DND-41 (cell line): ENCODE measurements around the gene NR1I2.

Experiments
- ATAC-seq: fragments of 200-7000 bp; cut with Tn5 transposase; 3 replicates; pipeline ENCODE4 v1.9.1; 2021; ENCODE audit warnings: low read depth; ENCODE audit not compliant: insufficient read depth
- DNase-seq: peaks from one replicate; pipeline ENCODE4 v3.0.0-alpha.2; 2020
- H2AFZ ChIP-seq: 2 replicates; pipeline ENCODE4 v1.6.0; 2012; ENCODE audit warnings: low read depth, low read length
- H3K27ac ChIP-seq: 2 replicates; pipeline ENCODE4 v1.5.1; 2012; ENCODE audit warnings: low read length, inconsistent platforms
- H3K27me3 ChIP-seq: fragments of 200-600 bp; sonication (generic); 2 replicates; pipeline ENCODE4 v1.6.0; 2012; ENCODE audit warnings: low read length, mild to moderate bottlenecking, inconsistent platforms; ENCODE audit not compliant: insufficient read depth, poor library complexity
- H3K36me3 ChIP-seq: 2 replicates; pipeline ENCODE4 v1.5.1; 2012; ENCODE audit warnings: low read length, inconsistent platforms; ENCODE audit not compliant: insufficient read depth
- H3K4me1 ChIP-seq: 2 replicates; pipeline ENCODE4 v1.5.1; 2012; ENCODE audit warnings: mild to moderate bottlenecking, low read length; ENCODE audit not compliant: insufficient read depth
- H3K4me2 ChIP-seq: 2 replicates; pipeline ENCODE4 v1.6.0; 2012; ENCODE audit warnings: mild to moderate bottlenecking, moderate library complexity, low read length, inconsistent platforms; ENCODE audit not compliant: insufficient read depth
- H3K4me3 ChIP-seq, 2 experiments: fragments of 200-600 bp in 1 of 2; shearing (Covaris generic) in 1 of 2; 2 replicates each; pipeline ENCODE4 v1.5.1; 2012 to 2016; ENCODE audit warnings: inconsistent platforms in 2 of 2, low read length in 2 of 2, mild to moderate bottlenecking in 2 of 2, low read depth in 1 of 2, moderate library complexity in 1 of 2
- H3K79me2 ChIP-seq: 2 replicates; pipeline ENCODE4 v1.6.0; 2012; ENCODE audit warnings: low read length, inconsistent platforms; ENCODE audit not compliant: insufficient read depth
- H3K9ac ChIP-seq: 2 replicates; pipeline ENCODE4 v1.6.0; 2012; ENCODE audit warnings: low read depth, mild to moderate bottlenecking, inconsistent platforms, low read length, moderate library complexity
- H3K9me3 ChIP-seq: 2 replicates; pipeline ENCODE4 v1.5.1; 2012; ENCODE audit warnings: low read length, moderate library complexity, mild to moderate bottlenecking, inconsistent platforms; ENCODE audit not compliant: insufficient read depth, severe bottlenecking
- H4K20me1 ChIP-seq: 2 replicates; pipeline ENCODE4 v1.6.0; 2012; ENCODE audit warnings: low read length; ENCODE audit not compliant: insufficient read depth
- CTCF ChIP-seq: IDR thresholded peaks from 2 replicates; pipeline ENCODE4 v1.5.1; 2012; ENCODE audit warnings: borderline replicate concordance, low read length, moderate library complexity, mild to moderate bottlenecking; ENCODE audit not compliant: poor library complexity, severe bottlenecking; ENCODE audit errors: extremely low read depth
- EZH2 ChIP-seq: IDR thresholded peaks from 3 replicates; pipeline ENCODE4 v1.6.1; 2012; ENCODE audit warnings: borderline replicate concordance, low read depth, mild to moderate bottlenecking, moderate library complexity, low read length, inconsistent platforms; ENCODE audit not compliant: severe bottlenecking

NR1I2 gene

GRCh38 chr3:119767936-119768601, 13.8 kb upstream of the NR1I2 start:
- TF ChIP-seq EZH2, result no peak
- TF ChIP-seq CTCF, result no peak
- H4K20me1 ChIP-seq, result no peaks in the 10 kb centered on the region
- no peak overlapping the region for H2AFZ ChIP-seq
- H3K9ac ChIP-seq, result no peak overlapping the region
- H3K4me1 ChIP-seq, result no peaks in the 10 kb centered on the region
- H3K4me2 ChIP-seq, result no peak overlapping the region
- H3K36me3 ChIP-seq, result no peaks in the 10 kb centered on the region
- no peak for ATAC-seq
- no peak overlapping the region for H3K4me3 ChIP-seq
- no peaks in the 10 kb centered on the region for H3K9me3 ChIP-seq
- H3K79me2 ChIP-seq, result no peaks in the 10 kb centered on the region
- no peak overlapping the region for H3K27ac ChIP-seq
- peaks cover 10% of the 10 kb centered on the region for H3K27me3 ChIP-seq
- no peak for DNase-seq

DNA sequence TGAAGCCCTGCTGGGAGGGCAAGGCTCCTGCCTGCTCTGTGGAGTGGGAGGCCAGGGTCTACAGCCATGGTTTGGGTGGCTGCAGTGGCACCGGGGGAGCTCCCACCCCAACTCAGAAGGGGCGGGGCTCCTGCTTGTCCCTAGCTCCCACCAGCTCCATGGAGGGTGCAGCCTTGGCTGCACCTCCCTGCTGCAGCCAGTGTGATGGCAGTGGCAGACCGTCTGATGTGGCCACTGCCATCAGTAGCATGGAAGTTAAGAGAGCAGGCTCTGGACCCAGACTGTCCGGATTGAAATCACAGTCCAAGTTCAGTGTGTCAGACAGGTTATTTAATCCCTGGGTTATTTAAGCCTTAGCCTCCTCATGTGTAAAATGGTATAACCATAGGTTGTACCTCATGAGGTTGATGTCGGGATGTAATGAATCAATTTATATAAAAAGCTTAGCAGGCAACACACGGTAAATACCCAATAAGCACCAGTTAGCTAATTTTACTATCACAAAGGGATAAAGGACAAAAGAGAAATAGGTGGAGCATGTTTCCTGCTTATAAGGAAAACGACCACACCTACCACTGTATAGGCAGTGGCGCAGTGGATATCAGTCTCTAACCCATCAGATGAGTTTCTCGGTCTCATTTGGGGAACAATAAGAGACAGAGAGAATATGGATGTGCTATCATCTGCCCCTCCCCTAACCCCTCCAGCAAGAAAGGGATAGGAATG, 13.1 kb upstream of the NR1I2 start:
- Histone ChIP-seq H3K4me2 (no peak overlapping the region), H3K36me3 (no peaks in the 10 kb centered on the region), H3K27ac (no peak overlapping the region), H3K4me1 (no peaks in the 10 kb centered on the region), H3K9ac (no peak overlapping the region), H3K4me3 (no peak overlapping the region), H2AFZ (no peak overlapping the region), H3K27me3 (peaks cover 10% of the 10 kb centered on the region), H3K79me2 (no peaks in the 10 kb centered on the region), H4K20me1 (no peaks in the 10 kb centered on the region), H3K9me3 (no peaks in the 10 kb centered on the region)
- DNase-seq, result no peak
- no peak for ATAC-seq
- no peak for TF ChIP-seq EZH2
- TF ChIP-seq CTCF, result no peak

DNA sequence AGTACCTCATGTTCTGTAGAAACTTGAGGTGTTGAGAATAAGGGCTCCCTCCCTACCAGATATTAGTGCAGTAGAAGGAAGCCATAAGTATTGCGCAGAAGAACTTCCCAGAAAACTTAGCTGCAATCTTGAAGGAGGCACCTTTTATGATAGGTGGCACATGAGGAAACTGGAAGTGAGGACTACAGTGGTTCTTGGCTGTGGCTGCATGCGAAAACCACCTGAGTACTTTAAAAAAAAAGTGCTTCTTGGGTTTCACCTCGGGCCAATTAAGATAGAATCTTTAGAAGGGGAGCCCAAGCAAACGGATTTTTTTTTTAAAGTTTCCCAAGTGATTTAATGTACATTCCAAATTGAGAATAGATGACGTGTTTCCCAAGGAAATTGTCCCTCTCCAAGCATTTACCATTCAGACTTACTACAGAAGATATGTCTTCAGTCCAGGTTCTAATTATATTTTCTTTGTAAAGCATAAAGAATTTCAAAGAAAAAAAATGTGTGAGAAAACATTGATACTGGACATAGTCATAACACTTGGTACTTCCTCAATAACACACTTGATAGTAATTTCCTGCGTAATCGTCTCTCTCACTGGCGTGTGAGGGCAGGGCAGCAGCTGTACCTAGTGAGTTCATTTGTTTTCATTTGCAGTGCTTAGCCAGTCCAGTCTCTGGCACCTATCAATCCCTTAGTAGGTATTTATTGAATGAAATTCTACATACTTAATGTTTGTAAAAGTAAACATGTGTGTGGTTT, 12.3 kb upstream of the NR1I2 start:
- H3K4me1 ChIP-seq, result no peaks in the 10 kb centered on the region
- no peaks in the 10 kb centered on the region for H3K9me3 ChIP-seq
- no peak overlapping the region for H3K4me2 ChIP-seq
- H3K9ac ChIP-seq, result no peak overlapping the region
- no peaks in the 10 kb centered on the region for H3K36me3 ChIP-seq
- no peak for ATAC-seq
- H2AFZ ChIP-seq, result no peak overlapping the region
- DNase-seq, result no peak
- peaks cover 6% of the 10 kb centered on the region for H3K27me3 ChIP-seq
- H3K27ac ChIP-seq, result no peak overlapping the region
- H3K79me2 ChIP-seq, result no peaks in the 10 kb centered on the region
- no peak overlapping the region for H3K4me3 ChIP-seq
- TF ChIP-seq CTCF (no peak), EZH2 (no peak)
- H4K20me1 ChIP-seq, result no peaks in the 10 kb centered on the region
